SK-N-DZ (cell line): ENCODE measurements around the gene PLG.
"Not testable (repeated sequence)": the region's sequence is repeated elsewhere in the genome, so short reads cannot be mapped to it uniquely, and the experiment has no call there.

Experiments used
- DNase-seq: peaks from one replicate; pipeline ENCODE4 v3.0.0-alpha.2; 2015; ENCODE audit warnings: low spot score

Gene PLG

GRCh38 chr6:160775792-160776580 is 73.9 kb downstream of the PLG start:
- no peak for DNase-seq

GRCh38 chr6:160779095-160779494 is 77.1 kb downstream of the PLG start:
- not testable (repeated sequence) for DNase-seq

GRCh38 chr6:160780656-160781055 is 78.6 kb downstream of the PLG start:
- not testable (repeated sequence) for DNase-seq

GRCh38 chr6:160781298-160781697 is 79.3 kb downstream of the PLG start:
- DNase-seq: no peak

GRCh38 chr6:160782228-160782627 is 80.2 kb downstream of the PLG start:
- DNase-seq: no peak

GRCh38 chr6:160783741-160784140 is 81.7 kb downstream of the PLG start:
- DNase-seq: no peak

GRCh38 chr6:160788126-160788525 is 86.1 kb downstream of the PLG start:
- DNase-seq: not testable (repeated sequence)

GRCh38 chr6:160788806-160789205 is 86.8 kb downstream of the PLG start:
- no peak for DNase-seq

GRCh38 chr6:160789263-160790027 is 87.4 kb downstream of the PLG start:
- no peak for DNase-seq

GRCh38 chr6:160790028-160790792 is 88.2 kb downstream of the PLG start:
- DNase-seq: no peak

- no peak for DNase-seq
These were observed 89.4 kb downstream of the PLG start for GRCh38 chr6:160791459-160791858.

- DNase-seq: no peak
These were observed 90.0 kb downstream of the PLG start for GRCh38 chr6:160791981-160792418.

GRCh38 chr6:160792708-160793107 is 90.7 kb downstream of the PLG start:
- no peak for DNase-seq

- DNase-seq: no peak
These were observed 91.6 kb downstream of the PLG start for GRCh38 chr6:160793652-160794051.

- no peak for DNase-seq
These were observed 93.7 kb downstream of the PLG start for GRCh38 chr6:160795721-160796120.

- DNase-seq: no peak
These were observed 96.6 kb downstream of the PLG start for GRCh38 chr6:160798625-160799024.

- no peak for DNase-seq
These were observed 97.9 kb downstream of the PLG start for GRCh38 chr6:160799801-160800506.

- no peak for DNase-seq
These were observed 99.4 kb downstream of the PLG start for GRCh38 chr6:160801418-160801817.

- not testable (repeated sequence) for DNase-seq
These were observed 100.0 kb downstream of the PLG start for GRCh38 chr6:160802049-160802448.
